Stimulated activated CD4-positive, alpha-beta T cell treated with anti-CD3 and anti-CD28 coated beads, Interleukin-15, amount 100 ng/mL, for 48 hours (primary cell): ENCODE data around the gene BMPER.

ENCODE experiments used
- DNase-seq, 2 donors: peaks; one replicate each; pipeline ENCODE4 v3.0.0-alpha.2; 2020; ENCODE audit warnings: low read depth in 2 of 2

Gene BMPER

GRCh38 chr7:34062341-34062740 lies 157.0 kb downstream of the BMPER start:
- DNase-seq: no peak

GRCh38 chr7:34062826-34063225 lies 157.5 kb downstream of the BMPER start:
- DNase-seq: no peak

GRCh38 chr7:34064519-34065158 lies 159.3 kb downstream of the BMPER start:
- DNase-seq: no peak

GRCh38 chr7:34066411-34066810 lies 161.1 kb downstream of the BMPER start:
- DNase-seq: no peak

GRCh38 chr7:34067005-34067778 lies 161.9 kb downstream of the BMPER start:
- DNase-seq: no peak

- DNase-seq: no peak
These were observed 164.3 kb downstream of the BMPER start for GRCh38 chr7:34069676-34070075.

GRCh38 chr7:34070511-34071323 lies 165.4 kb downstream of the BMPER start:
- DNase-seq: no peak

- no peak for DNase-seq
These were observed 168.3 kb downstream of the BMPER start for GRCh38 chr7:34073676-34074075.

- DNase-seq: no peak
These were observed 169.1 kb downstream of the BMPER start for GRCh38 chr7:34074421-34074820.

- no peak for DNase-seq
These were observed 170.4 kb downstream of the BMPER start for GRCh38 chr7:34075523-34076370.

GRCh38 chr7:34077168-34077567 lies 171.8 kb downstream of the BMPER start:
- no peak for DNase-seq

- no peak for DNase-seq
These were observed 173.5 kb downstream of the BMPER start for GRCh38 chr7:34078864-34079263.

- no peak for DNase-seq
These were observed 175.2 kb downstream of the BMPER start for GRCh38 chr7:34080513-34080912.

- no peak for DNase-seq
These were observed 176.6 kb downstream of the BMPER start for GRCh38 chr7:34081935-34082334.

GRCh38 chr7:34083440-34083839 lies 178.1 kb downstream of the BMPER start:
- no peak for DNase-seq

- no peak for DNase-seq
These were observed 179.3 kb downstream of the BMPER start for GRCh38 chr7:34084651-34085050.

- no peak for DNase-seq
These were observed 180.7 kb downstream of the BMPER start for GRCh38 chr7:34086064-34086463.

- no peak for DNase-seq
These were observed 181.6 kb downstream of the BMPER start for GRCh38 chr7:34086981-34087380.

GRCh38 chr7:34087892-34088891 lies 182.9 kb downstream of the BMPER start:
- DNase-seq: no peak

GRCh38 chr7:34090816-34091215 lies 185.5 kb downstream of the BMPER start:
- DNase-seq: no peak
